DND-41 (cell line): ENCODE measurements around the gene OAS2.

Source experiments
- EZH2 ChIP-seq: IDR thresholded peaks from 3 replicates; pipeline ENCODE4 v1.6.1; 2012; ENCODE audit warnings: borderline replicate concordance, low read depth, mild to moderate bottlenecking, moderate library complexity, low read length, inconsistent platforms; ENCODE audit not compliant: severe bottlenecking
- TF ChIP-seq, protein P1 (sequence below): IDR thresholded peaks from 2 replicates; pipeline ENCODE4 v1.5.1; 2012; ENCODE audit warnings: borderline replicate concordance, low read length, moderate library complexity, mild to moderate bottlenecking; ENCODE audit not compliant: poor library complexity, severe bottlenecking; ENCODE audit errors: extremely low read depth

GRCh38 chr12:113002155-113002554, 23.8 kb downstream of the OAS2 start:
- TF ChIP-seq, protein P1, sequence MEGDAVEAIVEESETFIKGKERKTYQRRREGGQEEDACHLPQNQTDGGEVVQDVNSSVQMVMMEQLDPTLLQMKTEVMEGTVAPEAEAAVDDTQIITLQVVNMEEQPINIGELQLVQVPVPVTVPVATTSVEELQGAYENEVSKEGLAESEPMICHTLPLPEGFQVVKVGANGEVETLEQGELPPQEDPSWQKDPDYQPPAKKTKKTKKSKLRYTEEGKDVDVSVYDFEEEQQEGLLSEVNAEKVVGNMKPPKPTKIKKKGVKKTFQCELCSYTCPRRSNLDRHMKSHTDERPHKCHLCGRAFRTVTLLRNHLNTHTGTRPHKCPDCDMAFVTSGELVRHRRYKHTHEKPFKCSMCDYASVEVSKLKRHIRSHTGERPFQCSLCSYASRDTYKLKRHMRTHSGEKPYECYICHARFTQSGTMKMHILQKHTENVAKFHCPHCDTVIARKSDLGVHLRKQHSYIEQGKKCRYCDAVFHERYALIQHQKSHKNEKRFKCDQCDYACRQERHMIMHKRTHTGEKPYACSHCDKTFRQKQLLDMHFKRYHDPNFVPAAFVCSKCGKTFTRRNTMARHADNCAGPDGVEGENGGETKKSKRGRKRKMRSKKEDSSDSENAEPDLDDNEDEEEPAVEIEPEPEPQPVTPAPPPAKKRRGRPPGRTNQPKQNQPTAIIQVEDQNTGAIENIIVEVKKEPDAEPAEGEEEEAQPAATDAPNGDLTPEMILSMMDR: no peak
- TF ChIP-seq EZH2: no peak
